Mononuclear cell (primary cell): Measurements from ENCODE around the gene GPC6. TPM values are rescaled to one million over a fixed set of nuclear protein-coding genes. Genes with fewer than 3 reads are reported as not detected.

Experiments
- H3K27me3 ChIP-seq: 2 replicates; pipeline ENCODE4 v1.6.0; 2011; ENCODE audit warnings: low read length, control low read depth; ENCODE audit not compliant: insufficient read depth
- H3K4me1 ChIP-seq: 2 replicates; pipeline ENCODE4 v1.5.1; 2011; ENCODE audit warnings: mild to moderate bottlenecking, low read length, control low read depth; ENCODE audit not compliant: insufficient read depth
- H3K4me3 ChIP-seq: 2 replicates; pipeline ENCODE4 v1.5.1; 2011; ENCODE audit warnings: mild to moderate bottlenecking, low read length, moderate library complexity
- H3K9me3 ChIP-seq: 2 replicates; pipeline ENCODE4 v1.5.1; 2011; ENCODE audit warnings: low read depth, mild to moderate bottlenecking, control low read depth, low read length
- total RNA-seq: library from RNA; depleted of rRNA; stranded (reverse); fragments of >200 nt; gene quantifications from one replicate; pipeline ENCODE4 v1.2.3, GENCODE V29; 2012

Gene GPC6
- total RNA-seq, 1 donor = 0.31 TPM

DNA sequence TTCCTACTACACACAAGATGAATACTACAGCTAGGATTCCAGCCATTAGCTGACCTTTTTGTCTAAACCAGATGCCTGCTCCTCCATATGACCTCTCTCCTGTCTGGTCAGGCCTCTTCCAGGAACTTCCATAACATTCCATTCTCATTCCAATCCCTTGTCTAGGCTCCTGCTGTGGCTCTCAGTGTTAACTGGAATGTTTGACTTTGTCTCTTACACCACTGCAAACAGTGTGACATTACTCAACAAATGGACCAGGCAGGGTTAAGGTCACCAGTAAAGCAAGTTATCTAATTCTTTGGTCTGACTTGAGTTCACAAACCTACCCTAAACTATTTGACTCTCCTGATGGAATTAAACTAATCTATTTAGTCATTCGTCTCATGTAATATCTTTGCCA, 2.1 kb upstream of the GPC6 start:
- Histone ChIP-seq H3K27me3 (peaks cover 39% of the 10 kb centered on the region), H3K4me3 (no peak overlapping the region), H3K4me1 (no peaks in the 10 kb centered on the region), H3K9me3 (no peaks in the 10 kb centered on the region)

GRCh38 chr13:93225610-93226009, 997 bp upstream of the GPC6 start:
- Histone ChIP-seq H3K9me3 (no peaks in the 10 kb centered on the region), H3K27me3 (peaks cover 50% of the 10 kb centered on the region), H3K4me3 (no peak overlapping the region), H3K4me1 (no peaks in the 10 kb centered on the region)

DNA sequence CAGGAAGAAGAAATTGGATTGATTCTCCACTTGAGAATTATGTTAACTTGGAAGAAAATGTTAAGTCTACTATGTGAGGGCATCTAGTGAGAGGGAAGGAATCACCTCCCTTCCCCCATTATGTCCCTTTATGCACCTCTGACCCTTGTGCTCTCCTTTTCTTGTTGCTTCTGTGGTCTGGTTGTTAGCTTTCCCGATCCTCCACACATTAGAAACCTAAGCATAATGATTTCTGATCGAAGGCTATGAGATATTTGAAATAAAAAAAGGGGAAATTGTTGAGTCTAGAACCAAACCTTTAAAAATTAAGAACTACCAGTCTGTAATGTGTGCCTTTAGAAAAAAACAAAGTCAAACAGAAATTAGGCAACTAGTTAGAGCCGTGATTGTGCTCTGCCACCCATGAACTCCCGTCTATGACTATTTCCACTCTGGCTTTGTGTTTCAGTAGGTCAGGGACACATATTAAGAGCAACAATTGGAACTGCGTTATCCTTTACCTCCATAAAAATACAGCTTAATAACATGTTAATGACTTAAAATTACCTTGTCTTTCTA, 463 bp upstream of the GPC6 start:
- H3K27me3 ChIP-seq = peaks cover 51% of the 10 kb centered on the region
- no peaks in the 10 kb centered on the region for H3K9me3 ChIP-seq
- no peak overlapping the region for H3K4me3 ChIP-seq
- H3K4me1 ChIP-seq = no peaks in the 10 kb centered on the region

DNA sequence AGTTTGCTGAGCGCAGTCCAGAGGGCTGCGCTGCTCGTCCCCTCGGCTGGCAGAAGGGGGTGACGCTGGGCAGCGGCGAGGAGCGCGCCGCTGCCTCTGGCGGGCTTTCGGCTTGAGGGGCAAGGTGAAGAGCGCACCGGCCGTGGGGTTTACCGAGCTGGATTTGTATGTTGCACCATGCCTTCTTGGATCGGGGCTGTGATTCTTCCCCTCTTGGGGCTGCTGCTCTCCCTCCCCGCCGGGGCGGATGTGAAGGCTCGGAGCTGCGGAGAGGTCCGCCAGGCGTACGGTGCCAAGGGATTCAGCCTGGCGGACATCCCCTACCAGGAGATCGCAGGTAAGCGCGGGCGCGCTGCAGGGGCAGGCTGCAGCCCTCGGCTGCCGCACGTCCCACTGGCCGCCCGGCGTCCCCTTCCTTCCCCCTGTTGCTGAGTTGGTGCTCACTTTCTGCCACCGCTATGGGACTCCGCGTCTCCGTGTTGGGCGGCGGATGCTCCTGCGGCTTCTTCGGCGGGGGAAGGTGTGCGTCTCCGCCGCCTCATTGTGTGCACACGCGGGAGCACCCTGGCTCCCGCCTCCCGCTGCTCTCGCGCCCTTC, 772 bp downstream of the GPC6 start:
- H3K4me3 ChIP-seq = no peak overlapping the region
- no peaks in the 10 kb centered on the region for H3K9me3 ChIP-seq
- no peaks in the 10 kb centered on the region for H3K4me1 ChIP-seq
- H3K27me3 ChIP-seq = peaks cover 53% of the 10 kb centered on the region

GRCh38 chr13:93227878-93228642, 1.5 kb downstream of the GPC6 start:
- no peak overlapping the region for H3K4me3 ChIP-seq
- no peaks in the 10 kb centered on the region for H3K9me3 ChIP-seq
- peaks cover 53% of the 10 kb centered on the region for H3K27me3 ChIP-seq

DNA sequence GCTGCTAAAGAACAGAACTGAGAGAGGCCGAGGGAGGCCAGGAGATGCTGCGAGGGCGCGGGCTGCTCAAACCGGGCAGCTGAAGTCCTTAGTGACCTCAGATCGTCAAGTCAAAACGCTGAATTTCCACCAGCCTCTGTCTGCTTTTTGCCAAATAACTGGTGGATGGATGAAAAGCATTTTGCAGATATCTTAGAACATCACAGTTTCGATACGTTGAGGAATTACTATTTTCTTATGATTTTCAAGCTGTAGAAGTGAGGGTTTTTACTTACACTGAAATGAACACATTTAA, 2.0 kb downstream of the GPC6 start:
- no peak overlapping the region for H3K4me3 ChIP-seq
- H3K4me1 ChIP-seq = no peaks in the 10 kb centered on the region
- no peaks in the 10 kb centered on the region for H3K9me3 ChIP-seq
- H3K27me3 ChIP-seq = peaks cover 53% of the 10 kb centered on the region

More at GRCh38 chr13:93227878-93228642, 1.5 kb downstream of the GPC6 start:
- no peaks in the 10 kb centered on the region for H3K4me1 ChIP-seq

DNA sequence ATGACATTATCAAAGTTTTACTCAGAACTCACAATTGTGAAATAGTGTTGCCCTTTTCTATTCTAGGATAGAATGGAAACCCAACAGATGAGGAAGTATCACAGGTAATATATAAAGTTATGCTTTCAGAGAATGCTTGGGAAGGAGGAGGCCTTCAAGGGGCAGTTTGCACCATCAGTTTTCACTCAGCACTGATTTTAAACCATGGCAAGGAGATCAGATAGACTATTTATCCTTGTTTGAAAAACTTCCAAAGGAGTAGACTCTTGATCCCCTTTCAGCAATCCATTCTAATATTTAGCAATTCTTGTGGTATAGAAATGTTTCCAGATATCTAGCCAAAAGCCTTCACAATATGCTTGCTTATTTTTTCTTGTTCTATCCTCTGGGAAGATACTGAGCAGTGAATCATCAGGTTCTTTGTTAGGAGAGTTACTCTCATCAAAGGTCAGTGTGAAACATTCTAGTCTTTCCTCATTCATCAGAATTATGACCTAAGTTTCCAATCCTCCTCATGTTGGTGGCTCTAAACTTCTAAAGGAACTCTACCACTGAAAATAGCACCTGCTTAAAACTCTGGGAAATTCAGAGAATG, 3.8 kb downstream of the GPC6 start:
- no peak overlapping the region for H3K4me3 ChIP-seq
- no peaks in the 10 kb centered on the region for H3K4me1 ChIP-seq
- H3K27me3 ChIP-seq = peaks cover 53% of the 10 kb centered on the region
- H3K9me3 ChIP-seq = no peaks in the 10 kb centered on the region

- Histone ChIP-seq H3K4me1 (no peaks in the 10 kb centered on the region), H3K4me3 (no peak overlapping the region), H3K9me3 (no peaks in the 10 kb centered on the region)
Observed at GRCh38 chr13:93231867-93232266, 5.3 kb downstream of the GPC6 start.

DNA sequence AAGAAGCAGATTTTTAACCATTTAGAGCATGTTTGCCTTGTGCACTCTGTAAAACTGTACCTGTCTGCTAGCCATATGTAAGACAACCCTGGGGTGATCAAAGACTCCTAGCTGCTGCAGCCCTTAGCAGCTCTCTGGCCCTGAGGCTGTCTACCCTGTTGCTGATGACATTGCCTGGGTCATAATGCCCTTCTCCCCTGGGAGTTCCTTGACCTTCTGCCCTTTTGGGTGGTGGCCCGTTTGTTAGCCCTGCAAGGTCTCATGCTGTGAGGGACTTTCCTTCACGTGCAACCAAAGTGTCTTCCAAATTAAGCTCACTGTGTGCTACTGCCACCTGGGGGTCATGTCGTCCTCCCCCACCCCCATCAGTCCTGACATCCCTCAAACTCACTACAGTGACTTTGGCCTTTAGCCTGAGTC, 7.4 kb downstream of the GPC6 start:
- peaks cover 6% of the 10 kb centered on the region for H3K9me3 ChIP-seq
- peaks cover 19% of the 10 kb centered on the region for H3K27me3 ChIP-seq
- no peak overlapping the region for H3K4me3 ChIP-seq
- H3K4me1 ChIP-seq = no peaks in the 10 kb centered on the region

More at GRCh38 chr13:93231867-93232266, 5.3 kb downstream of the GPC6 start:
- peaks cover 38% of the 10 kb centered on the region for H3K27me3 ChIP-seq

GRCh38 chr13:93234459-93234858, 7.9 kb downstream of the GPC6 start:
- H3K4me1 ChIP-seq = no peaks in the 10 kb centered on the region

DNA sequence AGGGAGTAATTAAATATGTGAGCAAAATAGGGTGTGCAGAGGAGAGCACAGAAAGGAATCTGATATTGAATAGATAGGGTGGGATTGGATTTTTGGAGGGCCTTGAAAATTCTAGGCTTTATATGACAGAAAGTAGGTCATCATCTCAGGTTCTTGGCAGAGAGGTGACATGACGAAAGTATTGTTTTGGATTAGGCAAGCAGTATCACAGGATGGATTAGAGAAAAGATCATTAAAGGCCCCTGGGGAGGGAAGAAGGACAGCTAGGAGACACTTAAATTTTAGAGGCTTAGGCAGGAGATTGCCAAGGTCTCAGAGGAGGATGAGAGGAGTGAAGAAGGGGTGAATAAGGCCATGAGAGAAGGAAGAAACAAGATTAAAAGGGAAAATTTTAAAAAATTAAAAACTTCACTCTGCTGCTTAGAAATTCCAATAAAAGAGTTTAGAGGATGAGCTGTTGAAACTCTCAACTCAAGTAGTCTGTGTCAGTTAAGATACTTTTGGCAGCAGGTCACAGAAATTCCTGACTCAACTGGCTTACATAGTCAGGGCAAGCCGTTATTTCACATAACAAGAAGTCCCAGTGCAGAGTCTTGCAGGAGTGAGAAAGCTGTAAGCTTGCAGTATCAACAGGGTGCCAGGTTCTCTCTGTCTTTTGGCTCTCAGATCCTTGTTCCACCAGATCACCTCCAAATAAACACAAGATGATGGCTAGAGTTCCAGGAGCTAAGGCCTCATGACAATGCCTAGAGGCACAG, 8.8 kb downstream of the GPC6 start:
- Histone ChIP-seq H3K27me3 (peaks cover 6% of the 10 kb centered on the region), H3K9me3 (peaks cover 18% of the 10 kb centered on the region), H3K4me3 (no peak overlapping the region), H3K4me1 (no peaks in the 10 kb centered on the region)

More at GRCh38 chr13:93234459-93234858, 7.9 kb downstream of the GPC6 start:
- peaks cover 15% of the 10 kb centered on the region for H3K27me3 ChIP-seq
- no peak overlapping the region for H3K4me3 ChIP-seq
- peaks cover 11% of the 10 kb centered on the region for H3K9me3 ChIP-seq

GRCh38 chr13:93238711-93239110, 12.1 kb downstream of the GPC6 start:
- no peaks in the 10 kb centered on the region for H3K27me3 ChIP-seq
- H3K4me1 ChIP-seq = no peaks in the 10 kb centered on the region
- peaks cover 18% of the 10 kb centered on the region for H3K9me3 ChIP-seq
- H3K4me3 ChIP-seq = no peak overlapping the region

DNA sequence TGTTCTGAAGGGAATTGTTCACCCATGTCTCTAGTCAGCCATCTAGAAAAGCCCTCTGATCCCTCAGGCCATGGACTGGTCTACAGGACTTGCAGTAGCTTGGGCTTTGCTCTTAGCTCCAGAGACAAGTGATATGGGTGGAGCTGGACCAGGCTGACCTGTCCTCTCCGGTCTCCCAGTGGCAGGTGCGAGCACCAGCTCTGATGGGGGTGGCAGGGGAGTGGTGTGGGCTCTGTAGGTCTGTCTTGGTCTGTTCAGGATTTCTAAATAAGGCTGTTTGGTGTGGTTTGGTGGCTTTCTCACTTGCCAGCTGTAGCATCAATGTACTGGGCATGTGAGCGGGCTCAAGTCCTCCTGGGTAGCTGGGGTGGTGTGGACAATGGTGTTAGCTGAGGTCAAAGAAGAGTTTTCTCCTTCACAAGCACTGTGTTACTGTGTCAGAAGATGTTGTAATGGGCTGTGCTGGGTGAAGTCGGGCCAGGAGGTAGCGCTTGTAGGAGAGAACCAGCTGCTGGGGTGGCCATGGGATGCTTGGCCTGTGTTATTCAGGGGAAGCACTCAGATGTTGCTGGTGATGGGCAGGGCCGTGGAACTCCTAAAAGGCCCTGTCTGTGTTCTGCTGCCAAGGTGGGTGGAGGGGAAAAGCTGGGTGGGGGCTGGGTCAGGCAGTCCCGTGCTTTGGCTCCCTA, 16.9 kb downstream of the GPC6 start:
- Histone ChIP-seq H3K4me1 (no peaks in the 10 kb centered on the region), H3K4me3 (no peak overlapping the region), H3K9me3 (peaks cover 16% of the 10 kb centered on the region), H3K27me3 (no peaks in the 10 kb centered on the region)

DNA sequence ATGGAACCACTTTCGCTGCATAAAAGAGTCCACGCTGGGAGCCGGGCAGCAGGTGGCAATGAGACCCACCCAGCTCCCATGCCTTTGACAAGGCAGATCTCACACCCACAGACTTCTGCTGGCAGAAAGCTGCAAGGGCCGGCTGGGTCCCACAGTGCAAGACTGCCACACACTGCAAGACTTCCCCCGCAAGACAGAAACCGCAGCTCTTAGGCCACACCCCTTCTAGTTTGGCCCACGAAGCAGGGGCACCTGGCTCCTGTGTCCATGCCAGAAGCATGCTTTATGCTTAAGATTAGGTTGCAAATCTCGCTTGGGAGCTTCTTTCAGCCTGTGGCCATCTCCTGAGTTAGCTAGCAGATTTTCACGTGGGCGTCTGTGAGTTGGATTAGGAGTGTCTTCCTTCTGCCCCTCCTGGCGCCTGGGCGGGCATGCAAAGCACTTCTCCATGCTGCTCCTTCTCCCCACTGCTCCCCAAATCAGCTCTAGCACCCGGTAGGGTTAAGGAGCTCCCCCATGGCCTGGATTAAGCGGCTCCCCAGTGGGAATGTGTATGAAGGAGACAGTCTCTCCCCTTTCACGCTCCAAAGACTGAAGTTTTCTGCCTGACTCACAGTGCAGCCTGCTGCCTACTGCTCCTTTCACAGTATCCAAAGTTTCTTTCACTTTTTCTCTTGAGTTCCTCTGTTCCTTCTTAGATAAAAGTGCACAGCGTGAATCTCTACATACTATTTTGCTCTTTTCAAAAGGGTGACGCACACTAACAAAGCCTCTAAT, 17.7 kb downstream of the GPC6 start:
- no peak overlapping the region for H3K4me3 ChIP-seq
- no peaks in the 10 kb centered on the region for H3K4me1 ChIP-seq
- H3K27me3 ChIP-seq = no peaks in the 10 kb centered on the region
- peaks cover 8% of the 10 kb centered on the region for H3K9me3 ChIP-seq
